C4-2B (cell line): ENCODE measurements around the gene CYTH1.

Source experiments
- H3K27ac ChIP-seq: fragments of 450-650 bp; 2 replicates; pipeline ENCODE4 v1.5.1; 2017
- CTCF ChIP-seq: fragments of 450-650 bp; conservative IDR thresholded peaks from 2 replicates; pipeline ENCODE4 v1.5.1; 2017; ENCODE audit warnings: mild to moderate bottlenecking
- ZFX ChIP-seq: fragments of 450-650 bp; IDR thresholded peaks from 2 replicates; pipeline ENCODE4 v1.6.1; 2017

The CYTH1 gene

DNA sequence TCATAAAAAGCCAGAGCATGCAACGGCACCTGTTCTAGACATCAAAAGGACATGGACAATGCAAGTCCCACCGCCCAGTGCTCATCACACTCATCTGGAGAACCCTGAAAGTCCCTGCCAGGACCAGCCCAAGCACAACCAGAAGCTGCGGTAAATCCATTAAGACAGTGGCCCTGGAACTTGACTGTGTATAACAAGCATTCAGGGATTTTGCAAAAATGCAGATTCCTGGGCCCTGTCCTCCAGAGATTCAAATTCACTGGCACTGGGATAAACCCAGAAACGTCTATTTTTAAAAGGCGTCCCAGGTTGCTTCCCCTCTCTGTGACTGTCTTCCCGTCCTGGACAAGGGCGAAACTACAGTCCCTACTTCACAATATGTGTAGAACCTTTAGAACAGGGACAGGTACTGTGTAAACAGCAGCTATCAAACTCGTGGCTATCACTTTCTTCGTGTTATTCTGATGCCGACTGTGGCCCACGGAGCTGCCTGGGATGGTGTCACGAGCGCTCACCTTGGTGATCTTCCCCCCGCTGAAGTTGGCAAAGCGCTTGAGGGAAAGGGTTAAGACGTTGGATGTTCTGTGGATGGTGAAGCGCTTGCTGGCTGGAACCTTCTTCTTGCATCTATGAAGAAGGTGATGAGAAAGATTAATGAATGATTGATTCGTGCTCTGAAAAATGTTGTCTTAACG lies 36.2 kb upstream of the CYTH1 start:
- H3K27ac ChIP-seq, result no peak overlapping the region
- no peak for TF ChIP-seq CTCF
- no peak for TF ChIP-seq ZFX

GRCh38 chr17:78817123-78817522 lies 35.0 kb upstream of the CYTH1 start:
- TF ChIP-seq CTCF (no peak), ZFX (no peak)
- no peak overlapping the region for H3K27ac ChIP-seq

DNA sequence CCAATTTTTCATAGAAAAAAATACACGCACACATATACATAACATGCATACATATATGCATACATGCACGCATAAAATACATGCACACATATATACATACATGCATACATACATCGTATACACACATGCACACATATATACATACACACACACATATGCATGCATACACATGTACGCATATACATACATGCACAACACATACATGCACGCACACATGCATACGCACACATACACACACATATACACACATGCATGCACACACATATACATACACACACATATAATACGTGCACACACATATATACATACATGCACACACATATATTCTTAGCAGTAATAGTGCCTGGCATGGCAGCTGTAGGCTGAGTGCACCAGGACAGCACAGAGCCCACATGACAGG lies 33.6 kb upstream of the CYTH1 start:
- TF ChIP-seq CTCF (no peak), ZFX (no peak)

DNA sequence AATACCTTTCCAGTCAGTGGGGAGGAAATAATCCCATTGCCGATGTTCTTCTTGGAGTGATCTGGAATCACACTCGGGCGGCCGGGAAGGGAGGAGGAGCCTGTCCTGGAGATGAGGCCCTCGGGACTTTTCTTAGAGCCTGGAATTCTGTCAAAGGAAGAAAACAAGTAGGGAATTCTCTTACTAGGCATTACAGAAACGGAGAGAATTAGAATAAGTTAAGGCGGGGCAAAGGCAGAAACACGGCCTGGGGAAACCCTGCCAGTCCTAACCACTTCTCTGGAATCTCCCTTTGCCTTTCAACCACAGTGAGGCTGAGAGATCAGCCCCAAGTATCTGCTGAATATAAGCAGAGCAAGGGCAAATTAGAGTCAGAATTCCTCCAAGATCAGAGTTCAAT lies 30.8 kb upstream of the CYTH1 start:
- no peak overlapping the region for H3K27ac ChIP-seq
- TF ChIP-seq ZFX, result no peak
- TF ChIP-seq CTCF, result no peak

More for the DNA sequence above, 33.6 kb upstream of the CYTH1 start:
- no peak overlapping the region for H3K27ac ChIP-seq

DNA sequence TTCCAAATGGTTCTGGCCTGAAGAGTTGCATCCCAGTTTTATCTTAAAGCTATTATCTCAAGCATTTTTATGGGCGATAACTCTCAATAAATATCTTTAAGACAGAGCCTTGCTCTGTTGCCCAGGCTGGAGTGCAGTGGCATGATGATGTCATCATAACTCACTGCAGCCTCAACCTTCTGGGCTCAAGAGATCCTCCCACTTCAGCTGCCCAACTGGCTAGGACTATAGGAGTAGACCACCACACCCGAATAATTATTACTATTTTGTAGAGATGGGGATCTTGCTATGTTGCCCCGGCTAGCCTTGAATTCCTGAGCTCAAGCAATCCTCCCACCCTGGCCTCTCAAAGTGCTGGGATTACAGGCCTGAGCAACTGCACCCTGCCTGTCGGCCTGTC lies 26.1 kb upstream of the CYTH1 start:
- H3K27ac ChIP-seq, result no peak overlapping the region
- no peak for TF ChIP-seq CTCF
- TF ChIP-seq ZFX, result no peak

- TF ChIP-seq ZFX (no peak), CTCF (no peak)
- H3K27ac ChIP-seq, result no peak overlapping the region
These were observed 24.4 kb upstream of the CYTH1 start for GRCh38 chr17:78806451-78806850.

DNA sequence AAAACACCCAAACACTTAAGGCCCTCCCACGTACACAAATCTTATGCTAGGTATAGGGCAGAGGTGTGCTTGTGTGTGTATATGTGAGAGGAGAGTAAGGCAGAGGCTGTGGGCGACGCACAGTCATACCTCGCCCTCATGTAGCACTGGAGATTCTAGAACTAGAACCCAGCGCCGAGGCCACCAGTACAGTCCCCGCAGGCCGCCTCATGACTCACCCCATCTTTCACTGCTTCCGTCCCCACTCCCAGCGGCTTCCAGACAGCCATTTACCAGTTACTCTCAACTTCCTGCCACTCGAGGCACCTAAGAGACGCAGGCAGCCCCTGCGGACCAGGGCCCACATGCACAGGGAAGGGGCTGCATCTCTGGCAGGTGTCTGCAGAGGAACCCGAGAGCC lies 23.2 kb upstream of the CYTH1 start:
- H3K27ac ChIP-seq, result no peak overlapping the region
- TF ChIP-seq CTCF (no peak), ZFX (no peak)
